ENCODE data around the gene CALML3.

DNA sequence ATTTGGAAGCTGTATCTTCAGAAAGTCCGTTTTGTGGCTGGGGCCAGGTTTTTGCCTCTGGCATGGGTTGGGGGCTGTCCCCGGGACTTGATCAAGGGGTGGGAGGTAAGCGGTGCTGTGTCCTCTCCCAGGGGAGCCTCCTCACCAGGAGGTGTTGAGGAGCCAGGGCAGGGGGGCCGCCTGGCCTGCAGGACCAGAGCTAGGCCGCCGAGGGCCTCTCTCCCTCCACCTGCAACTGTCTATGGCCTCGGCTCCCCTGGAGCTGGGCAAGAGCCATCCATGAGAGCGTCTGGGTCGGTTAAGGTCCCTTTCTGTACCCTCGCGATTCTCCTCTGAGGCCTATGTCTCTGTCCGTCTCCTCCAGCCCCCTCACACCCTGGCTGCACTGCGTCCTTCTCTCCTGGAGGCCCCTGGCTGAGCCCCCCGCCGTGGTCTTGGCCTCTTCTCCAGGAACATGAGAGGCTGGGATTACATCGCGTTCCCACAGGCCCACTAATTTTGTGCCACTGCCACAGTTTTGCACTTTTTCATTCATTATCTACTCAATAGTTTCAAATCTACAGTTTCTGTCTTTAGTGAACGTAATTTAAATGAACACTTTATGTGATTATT lies 46.0 kb upstream of the CALML3 start:
- TF ChIP-seq, protein P1, sequence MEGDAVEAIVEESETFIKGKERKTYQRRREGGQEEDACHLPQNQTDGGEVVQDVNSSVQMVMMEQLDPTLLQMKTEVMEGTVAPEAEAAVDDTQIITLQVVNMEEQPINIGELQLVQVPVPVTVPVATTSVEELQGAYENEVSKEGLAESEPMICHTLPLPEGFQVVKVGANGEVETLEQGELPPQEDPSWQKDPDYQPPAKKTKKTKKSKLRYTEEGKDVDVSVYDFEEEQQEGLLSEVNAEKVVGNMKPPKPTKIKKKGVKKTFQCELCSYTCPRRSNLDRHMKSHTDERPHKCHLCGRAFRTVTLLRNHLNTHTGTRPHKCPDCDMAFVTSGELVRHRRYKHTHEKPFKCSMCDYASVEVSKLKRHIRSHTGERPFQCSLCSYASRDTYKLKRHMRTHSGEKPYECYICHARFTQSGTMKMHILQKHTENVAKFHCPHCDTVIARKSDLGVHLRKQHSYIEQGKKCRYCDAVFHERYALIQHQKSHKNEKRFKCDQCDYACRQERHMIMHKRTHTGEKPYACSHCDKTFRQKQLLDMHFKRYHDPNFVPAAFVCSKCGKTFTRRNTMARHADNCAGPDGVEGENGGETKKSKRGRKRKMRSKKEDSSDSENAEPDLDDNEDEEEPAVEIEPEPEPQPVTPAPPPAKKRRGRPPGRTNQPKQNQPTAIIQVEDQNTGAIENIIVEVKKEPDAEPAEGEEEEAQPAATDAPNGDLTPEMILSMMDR (conservative IDR thresholded peaks at IDR 0.05) = no peak
- no peak for TF ChIP-seq EZH2 (IDR thresholded peaks at IDR 0.05; ENCODE audit: low read depth)
